ENCODE results near the gene NOL6.

DNA sequence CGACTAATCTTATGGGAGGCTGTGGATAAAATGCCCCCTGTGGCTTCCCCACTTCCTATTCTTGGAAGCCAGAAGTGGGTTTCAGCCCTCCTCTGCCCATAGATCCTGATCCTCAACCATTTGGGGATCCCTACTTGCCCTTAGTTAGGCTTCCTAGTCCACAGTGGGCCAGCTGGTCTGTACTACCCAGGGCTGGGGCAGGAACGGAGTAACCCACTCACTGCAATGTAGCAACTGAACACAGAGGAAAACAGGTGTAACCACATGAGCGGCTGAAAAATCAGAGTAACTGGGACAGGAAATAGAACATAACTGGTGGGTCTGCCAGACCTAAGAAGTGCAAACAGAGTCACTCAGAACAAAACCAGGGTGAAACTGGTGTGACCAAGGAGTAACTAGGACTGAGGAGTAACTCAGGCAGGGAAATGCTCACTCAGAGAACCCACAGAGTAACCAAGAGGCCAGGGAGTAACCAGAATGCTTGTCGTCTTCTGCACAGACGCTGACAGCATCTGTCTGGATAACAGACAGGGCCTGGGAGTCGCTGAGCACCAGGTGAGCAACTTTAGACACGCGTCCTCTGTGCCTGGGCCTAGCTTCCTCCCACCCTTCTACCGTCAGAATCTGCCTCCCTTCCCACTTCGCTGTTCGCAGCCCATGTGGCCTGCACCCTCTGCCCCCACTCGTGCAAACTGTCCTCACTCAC, 27.3 kb downstream of the NOL6 start:
- TF ChIP-seq, protein P1, sequence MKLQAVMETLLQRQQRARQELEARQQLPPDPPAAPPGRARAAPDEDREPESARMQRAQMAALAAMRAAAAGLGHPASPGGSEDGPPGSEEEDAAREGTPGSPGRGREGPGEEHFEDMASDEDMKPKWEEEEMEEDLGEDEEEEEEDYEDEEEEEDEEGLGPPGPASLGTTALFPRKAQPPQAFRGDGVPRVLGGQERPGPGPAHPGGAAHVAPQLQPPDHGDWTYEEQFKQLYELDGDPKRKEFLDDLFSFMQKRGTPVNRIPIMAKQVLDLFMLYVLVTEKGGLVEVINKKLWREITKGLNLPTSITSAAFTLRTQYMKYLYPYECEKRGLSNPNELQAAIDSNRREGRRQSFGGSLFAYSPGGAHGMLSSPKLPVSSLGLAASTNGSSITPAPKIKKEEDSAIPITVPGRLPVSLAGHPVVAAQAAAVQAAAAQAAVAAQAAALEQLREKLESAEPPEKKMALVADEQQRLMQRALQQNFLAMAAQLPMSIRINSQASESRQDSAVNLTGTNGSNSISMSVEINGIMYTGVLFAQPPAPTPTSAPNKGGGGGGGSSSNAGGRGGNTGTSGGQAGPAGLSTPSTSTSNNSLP (IDR thresholded peaks at IDR 0.05; ENCODE audit: borderline replicate concordance, low read depth, low read length), result no peak
- TF ChIP-seq, protein P2, sequence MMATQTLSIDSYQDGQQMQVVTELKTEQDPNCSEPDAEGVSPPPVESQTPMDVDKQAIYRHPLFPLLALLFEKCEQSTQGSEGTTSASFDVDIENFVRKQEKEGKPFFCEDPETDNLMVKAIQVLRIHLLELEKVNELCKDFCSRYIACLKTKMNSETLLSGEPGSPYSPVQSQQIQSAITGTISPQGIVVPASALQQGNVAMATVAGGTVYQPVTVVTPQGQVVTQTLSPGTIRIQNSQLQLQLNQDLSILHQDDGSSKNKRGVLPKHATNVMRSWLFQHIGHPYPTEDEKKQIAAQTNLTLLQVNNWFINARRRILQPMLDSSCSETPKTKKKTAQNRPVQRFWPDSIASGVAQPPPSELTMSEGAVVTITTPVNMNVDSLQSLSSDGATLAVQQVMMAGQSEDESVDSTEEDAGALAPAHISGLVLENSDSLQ (IDR thresholded peaks at IDR 0.05), result no peak
- no peak for TF ChIP-seq NR2C1 (IDR thresholded peaks at IDR 0.05)
- no peak for TF ChIP-seq NR2C1 (tag; IDR thresholded peaks at IDR 0.05)
- no peak for TF ChIP-seq GTF2F1 (IDR thresholded peaks at IDR 0.05; ENCODE audit: low read depth, low read length)
- TF ChIP-seq RCOR1 (IDR thresholded peaks at IDR 0.05; ENCODE audit: borderline replicate concordance in 1 of 2, low read depth in 2 of 2, low read length in 2 of 2), result no peak
- no peak for TF ChIP-seq ATF3 (IDR thresholded peaks at IDR 0.05)
- no peak for TF ChIP-seq ATF3 (CRISPR knock-in tag; conservative IDR thresholded peaks at IDR 0.05)
- no peak for TF ChIP-seq BMI1 (IDR thresholded peaks at IDR 0.05; ENCODE audit: low read length)
- no peak for TF ChIP-seq NELFE (IDR thresholded peaks at IDR 0.05; ENCODE audit: insufficient read depth, insufficient read length)
- no peak for TF ChIP-seq ZNF408 (CRISPR knock-in tag; IDR thresholded peaks at IDR 0.05; ENCODE audit: low read depth)
- no peak for TF ChIP-seq ZBTB43 (CRISPR knock-in tag; IDR thresholded peaks at IDR 0.05)
- TF ChIP-seq EP300 (IDR thresholded peaks at IDR 0.05; ENCODE audit: low read length), result no peak
- TF ChIP-seq ZBTB1 (CRISPR knock-in tag; IDR thresholded peaks at IDR 0.05; ENCODE audit: borderline replicate concordance, low read depth), result no peak
- TF ChIP-seq FOXK2 (conservative IDR thresholded peaks at IDR 0.05 in 1 of 2, IDR thresholded peaks at IDR 0.05 in 1 of 2; ENCODE audit: low read depth in 2 of 2), result no peak
